MM.1S (cell line): ENCODE measurements around the gene LUZP1.

Source experiments
- CTCF ChIP-seq: fragments of 300-600 bp; sonication (generic); IDR thresholded peaks from 2 replicates; pipeline ENCODE4 v1.5.1; 2016; ENCODE audit warnings: antibody characterized with exemption, low read length, mixed read lengths
- EZH2 ChIP-seq: fragments of 300-600 bp; sonication (generic); optimal IDR thresholded peaks from 2 replicates; pipeline ENCODE3; 2017; ENCODE audit warnings: low read depth, mild to moderate bottlenecking, antibody characterized with exemption, low read length, mixed read lengths

- no peak for TF ChIP-seq EZH2
- no peak for TF ChIP-seq CTCF
Observed at GRCh38 chr1:23133587-23133986, 35.1 kb downstream of the LUZP1 start.
